ENCODE data around the gene PPP6R2. TPM values are rescaled to one million over a fixed set of nuclear protein-coding genes. Genes with fewer than 3 reads are reported as not detected.

The PPP6R2 gene
- polyA plus RNA-seq, 2 donors, result 30.2 to 38.2 TPM

DNA sequence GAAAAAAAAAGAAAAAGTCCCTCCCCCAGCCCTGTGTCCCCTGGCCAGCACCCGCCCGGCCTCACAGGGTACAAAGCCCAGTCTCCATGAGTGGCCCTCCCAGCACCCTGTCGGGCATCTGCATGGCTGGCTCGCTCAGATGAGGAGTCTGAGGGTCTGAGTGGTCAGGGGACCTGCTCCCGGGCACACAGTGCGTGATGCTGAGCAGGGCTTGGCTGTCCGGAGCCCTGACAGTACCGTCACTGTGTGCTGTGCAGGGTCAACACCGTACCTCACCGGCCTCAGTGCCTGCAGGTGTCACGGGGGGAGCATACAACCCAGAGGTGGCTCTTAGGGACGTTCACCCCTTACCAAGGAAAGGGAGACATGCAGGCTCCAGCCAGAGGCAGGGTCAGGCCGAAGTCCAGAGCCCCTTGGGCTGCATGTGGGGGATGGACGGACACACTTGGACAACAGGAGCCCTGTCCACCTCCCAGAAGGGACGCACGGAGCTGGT is 32.1 kb upstream of the PPP6R2 start:
- H3K4me1 ChIP-seq (ENCODE audit: control insufficient read depth in 2 of 2, insufficient read depth in 2 of 2, low read length in 1 of 2), result peaks cover 0 to 5% of the 10 kb centered on the region in 2 donors

DNA sequence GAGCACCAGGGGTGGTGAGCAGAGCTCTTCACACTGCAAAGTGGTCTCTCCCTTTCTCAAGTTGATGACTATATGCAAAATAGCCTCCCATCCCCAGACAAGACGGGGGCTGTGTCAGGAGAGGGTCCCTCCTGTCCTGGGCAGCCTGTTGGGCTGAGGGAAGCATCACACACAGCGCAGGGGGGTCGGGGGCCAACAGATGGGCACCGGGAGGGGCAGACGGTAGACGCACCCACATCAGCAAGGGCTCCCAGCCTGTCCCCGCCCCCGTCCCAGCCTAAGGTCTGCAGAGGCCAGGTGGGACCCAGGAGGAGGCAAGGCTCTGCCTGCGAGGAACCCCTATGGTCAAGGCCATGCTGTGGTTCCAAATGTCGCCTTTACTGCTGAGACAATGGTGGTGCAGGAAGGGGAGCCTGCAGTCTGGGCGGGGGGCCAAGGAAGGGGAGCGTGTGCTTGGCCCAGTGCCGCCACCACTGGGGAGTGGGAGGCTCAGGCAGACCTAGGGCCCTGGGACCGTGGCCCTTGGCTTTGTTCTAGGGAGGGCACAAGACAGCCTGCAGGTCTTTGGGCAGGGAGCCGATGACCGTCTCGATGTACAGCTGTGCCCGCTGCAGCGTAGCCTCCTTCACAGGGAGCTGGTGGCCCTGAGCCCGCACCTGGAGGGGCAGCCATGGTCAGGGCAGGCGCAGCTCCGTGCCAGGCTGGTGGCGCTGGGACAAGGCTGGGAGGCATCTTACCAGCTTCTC is 31.3 kb upstream of the PPP6R2 start:
- no peaks in the 10 kb centered on the region for H3K36me3 ChIP-seq (ENCODE audit: control insufficient read depth in 2 of 2, insufficient read depth in 2 of 2, low read length in 1 of 2)
- H3K27me3 ChIP-seq (ENCODE audit: control insufficient read depth in 1 of 2, insufficient read depth in 2 of 2, low read length in 2 of 2), result no peaks in the 10 kb centered on the region
- no peak overlapping the region for H3K4me3 ChIP-seq (ENCODE audit: low read depth in 1 of 2, low read length in 2 of 2)
- H3K9me3 ChIP-seq (ENCODE audit: control insufficient read depth in 2 of 2, insufficient read depth in 1 of 2, low read depth in 1 of 2, low read length in 1 of 2), result no peaks in the 10 kb centered on the region
- 88 to 90% methylated on average over 23 of the region's 23 CpGs for WGBS, 2 donors
- no peak overlapping the region for H3K27ac ChIP-seq (ENCODE audit: low read depth in 2 of 2, low read length in 1 of 2)
- H3K4me1 ChIP-seq (ENCODE audit: control insufficient read depth in 2 of 2, insufficient read depth in 2 of 2, low read length in 1 of 2), result peaks cover 0 to 5% of the 10 kb centered on the region in 2 donors

More for the DNA sequence above, 32.1 kb upstream of the PPP6R2 start:
- no peak overlapping the region for H3K4me3 ChIP-seq (ENCODE audit: low read depth in 1 of 2, low read length in 2 of 2)
- 88 to 90% methylated on average over 16 of the region's 16 CpGs for WGBS, 2 donors
- no peak overlapping the region for H3K27ac ChIP-seq (ENCODE audit: low read depth in 2 of 2, low read length in 1 of 2)
- no peaks in the 10 kb centered on the region for H3K9me3 ChIP-seq (ENCODE audit: control insufficient read depth in 2 of 2, insufficient read depth in 1 of 2, low read depth in 1 of 2, low read length in 1 of 2)
- no peaks in the 10 kb centered on the region for H3K36me3 ChIP-seq (ENCODE audit: control insufficient read depth in 2 of 2, insufficient read depth in 2 of 2, low read length in 1 of 2)
- no peaks in the 10 kb centered on the region for H3K27me3 ChIP-seq (ENCODE audit: control insufficient read depth in 1 of 2, insufficient read depth in 2 of 2, low read length in 2 of 2)

DNA sequence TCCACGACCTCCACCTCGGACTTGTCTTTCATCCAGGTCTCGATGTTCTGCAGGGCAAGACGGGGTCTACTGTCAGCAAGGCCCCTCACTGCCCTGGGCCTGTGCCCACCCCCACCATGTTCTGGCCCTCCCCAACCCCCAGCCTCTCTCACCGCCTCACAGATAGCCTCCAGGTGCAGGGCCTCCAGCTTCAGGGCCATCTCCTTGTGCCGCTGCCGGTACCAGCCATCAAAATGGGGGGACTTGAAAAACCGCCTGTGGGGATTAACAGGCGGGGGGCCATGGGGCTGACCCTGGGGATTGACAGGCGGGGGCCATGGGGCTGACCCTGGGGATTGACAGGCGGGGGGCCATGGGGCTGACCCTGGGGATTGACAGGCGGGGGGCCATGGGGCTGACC is 30.8 kb upstream of the PPP6R2 start:
- Histone ChIP-seq H3K4me1 (ENCODE audit: control insufficient read depth in 2 of 2, insufficient read depth in 2 of 2, low read length in 1 of 2) (peaks cover 0 to 5% of the 10 kb centered on the region in 2 donors), H3K9me3 (ENCODE audit: control insufficient read depth in 2 of 2, insufficient read depth in 1 of 2, low read depth in 1 of 2, low read length in 1 of 2) (no peaks in the 10 kb centered on the region), H3K4me3 (ENCODE audit: low read depth in 1 of 2, low read length in 2 of 2) (no peak overlapping the region), H3K36me3 (ENCODE audit: control insufficient read depth in 2 of 2, insufficient read depth in 2 of 2, low read length in 1 of 2) (no peaks in the 10 kb centered on the region), H3K27ac (ENCODE audit: low read depth in 2 of 2, low read length in 1 of 2) (no peak overlapping the region), H3K27me3 (ENCODE audit: control insufficient read depth in 1 of 2, insufficient read depth in 2 of 2, low read length in 2 of 2) (no peaks in the 10 kb centered on the region)
- 94 to 95% methylated on average over 11 to 12 of the region's 12 CpGs for WGBS, 2 donors

GRCh38 chr22:50313021-50313420 is 30.1 kb upstream of the PPP6R2 start:
- Histone ChIP-seq H3K27me3 (ENCODE audit: control insufficient read depth in 1 of 2, insufficient read depth in 2 of 2, low read length in 2 of 2) (no peaks in the 10 kb centered on the region), H3K27ac (ENCODE audit: low read depth in 2 of 2, low read length in 1 of 2) (no peak overlapping the region), H3K36me3 (ENCODE audit: control insufficient read depth in 2 of 2, insufficient read depth in 2 of 2, low read length in 1 of 2) (no peaks in the 10 kb centered on the region), H3K9me3 (ENCODE audit: control insufficient read depth in 2 of 2, insufficient read depth in 1 of 2, low read depth in 1 of 2, low read length in 1 of 2) (no peaks in the 10 kb centered on the region), H3K4me1 (ENCODE audit: control insufficient read depth in 2 of 2, insufficient read depth in 2 of 2, low read length in 1 of 2) (peaks cover 0 to 2% of the 10 kb centered on the region in 2 donors), H3K4me3 (ENCODE audit: low read depth in 1 of 2, low read length in 2 of 2) (no peak overlapping the region)
- 88% methylated on average over 7 of the region's 7 CpGs for WGBS, 2 donors

- WGBS, 2 donors, result 86 to 90% methylated on average over 14 to 17 of the region's 17 CpGs
- H3K9me3 ChIP-seq (ENCODE audit: control insufficient read depth in 2 of 2, insufficient read depth in 1 of 2, low read depth in 1 of 2, low read length in 1 of 2), result no peaks in the 10 kb centered on the region
- no peak overlapping the region for H3K27ac ChIP-seq (ENCODE audit: low read depth in 2 of 2, low read length in 1 of 2)
- no peak overlapping the region for H3K4me3 ChIP-seq (ENCODE audit: low read depth in 1 of 2, low read length in 2 of 2)
- no peaks in the 10 kb centered on the region for H3K4me1 ChIP-seq (ENCODE audit: control insufficient read depth in 2 of 2, insufficient read depth in 2 of 2, low read length in 1 of 2)
- H3K36me3 ChIP-seq (ENCODE audit: control insufficient read depth in 2 of 2, insufficient read depth in 2 of 2, low read length in 1 of 2), result no peaks in the 10 kb centered on the region
- H3K27me3 ChIP-seq (ENCODE audit: control insufficient read depth in 1 of 2, insufficient read depth in 2 of 2, low read length in 2 of 2), result no peaks in the 10 kb centered on the region
These were observed 29.5 kb upstream of the PPP6R2 start for GRCh38 chr22:50313600-50313999.

DNA sequence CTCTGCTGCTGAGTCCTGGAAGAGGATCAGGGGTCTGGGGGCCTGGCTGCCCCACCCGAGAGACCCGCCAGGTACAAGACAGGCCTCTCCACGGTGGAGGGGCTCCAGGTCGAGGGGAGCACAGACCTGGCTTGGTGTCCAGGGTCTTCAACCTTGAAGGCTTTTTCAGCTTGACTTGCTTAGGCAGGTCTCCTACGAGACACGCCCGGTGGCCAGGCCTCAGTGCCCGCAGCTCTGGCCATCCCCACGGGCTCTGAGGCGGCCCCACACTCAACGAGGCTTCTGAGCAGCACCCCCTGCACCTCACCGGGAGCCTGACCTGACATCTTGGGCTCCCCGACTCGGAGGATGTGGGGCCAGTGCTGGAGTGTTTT is 29.1 kb upstream of the PPP6R2 start:
- Histone ChIP-seq H3K4me3 (ENCODE audit: low read depth in 1 of 2, low read length in 2 of 2) (no peak overlapping the region), H3K9me3 (ENCODE audit: control insufficient read depth in 2 of 2, insufficient read depth in 1 of 2, low read depth in 1 of 2, low read length in 1 of 2) (no peaks in the 10 kb centered on the region), H3K4me1 (ENCODE audit: control insufficient read depth in 2 of 2, insufficient read depth in 2 of 2, low read length in 1 of 2) (no peaks in the 10 kb centered on the region), H3K27me3 (ENCODE audit: control insufficient read depth in 1 of 2, insufficient read depth in 2 of 2, low read length in 2 of 2) (no peaks in the 10 kb centered on the region), H3K27ac (ENCODE audit: low read depth in 2 of 2, low read length in 1 of 2) (peak overlapping the region in 1 of 2 donors; percentile 43), H3K36me3 (ENCODE audit: control insufficient read depth in 2 of 2, insufficient read depth in 2 of 2, low read length in 1 of 2) (no peaks in the 10 kb centered on the region)
- 62 to 64% methylated on average over 14 of the region's 14 CpGs for WGBS, 2 donors

GRCh38 chr22:50314455-50315288 is 28.5 kb upstream of the PPP6R2 start:
- peak overlapping the region in 1 of 2 donors; percentile 2 for H3K4me3 ChIP-seq (ENCODE audit: low read depth in 1 of 2, low read length in 2 of 2)
- WGBS, 2 donors, result 61 to 65% methylated on average over 31 to 33 of the region's 33 CpGs
- H3K4me1 ChIP-seq (ENCODE audit: control insufficient read depth in 2 of 2, insufficient read depth in 2 of 2, low read length in 1 of 2), result no peaks in the 10 kb centered on the region
- no peaks in the 10 kb centered on the region for H3K36me3 ChIP-seq (ENCODE audit: control insufficient read depth in 2 of 2, insufficient read depth in 2 of 2, low read length in 1 of 2)
- H3K27ac ChIP-seq (ENCODE audit: low read depth in 2 of 2, low read length in 1 of 2), result peak overlapping the region in 1 of 2 donors; percentile 43
- no peaks in the 10 kb centered on the region for H3K27me3 ChIP-seq (ENCODE audit: control insufficient read depth in 1 of 2, insufficient read depth in 2 of 2, low read length in 2 of 2)
- no peaks in the 10 kb centered on the region for H3K9me3 ChIP-seq (ENCODE audit: control insufficient read depth in 2 of 2, insufficient read depth in 1 of 2, low read depth in 1 of 2, low read length in 1 of 2)

GRCh38 chr22:50315289-50316113 is 27.6 kb upstream of the PPP6R2 start:
- no peaks in the 10 kb centered on the region for H3K4me1 ChIP-seq (ENCODE audit: control insufficient read depth in 2 of 2, insufficient read depth in 2 of 2, low read length in 1 of 2)
- no peaks in the 10 kb centered on the region for H3K27me3 ChIP-seq (ENCODE audit: control insufficient read depth in 1 of 2, insufficient read depth in 2 of 2, low read length in 2 of 2)
- H3K36me3 ChIP-seq (ENCODE audit: control insufficient read depth in 2 of 2, insufficient read depth in 2 of 2, low read length in 1 of 2), result no peaks in the 10 kb centered on the region
- H3K4me3 ChIP-seq (ENCODE audit: low read depth in 1 of 2, low read length in 2 of 2), result no peak overlapping the region
- H3K27ac ChIP-seq (ENCODE audit: low read depth in 2 of 2, low read length in 1 of 2), result no peak overlapping the region
- H3K9me3 ChIP-seq (ENCODE audit: control insufficient read depth in 2 of 2, insufficient read depth in 1 of 2, low read depth in 1 of 2, low read length in 1 of 2), result no peaks in the 10 kb centered on the region
- 92% methylated on average over 17 to 18 of the region's 18 CpGs for WGBS, 2 donors
